H1 (cell line): Measurements from ENCODE around the gene MLLT11. TPM values are rescaled to one million over a fixed set of nuclear protein-coding genes. Genes with fewer than 3 reads are reported as not detected.

Source experiments
- CTCF ChIA-PET: fragments of 300-600 bp; sonication (Branson Sonifier 250); formaldehyde crosslinking; loops from one replicate; lab custom pipeline; 2021; ENCODE audit not compliant: partially characterized antibody; lab: Charles Lee
- POLR2A ChIA-PET: fragments of 300-600 bp; sonication (Branson Sonifier 250); formaldehyde crosslinking; loops from one replicate; lab custom pipeline; 2021; ENCODE audit warnings: inconsistent platforms; ENCODE audit not compliant: partially characterized antibody; lab: Charles Lee
- DNase-seq, 2 experiments: peaks; one replicate each; pipeline versions ENCODE4 v3.0.0 to v3.0.0-alpha.2; 2010 to 2022; ENCODE audit warnings: low spot score in 2 of 2, low read depth in 1 of 2, mixed read lengths in 1 of 2
- FAIRE-seq: peaks from 2 replicates; lab custom pipeline; 2011; peaks lifted over from hg19 to GRCh38; lab: Jason Lieb, UNC
- H2AFZ ChIP-seq: 2 replicates; pipeline ENCODE4 v1.8.1; 2012; ENCODE audit warnings: low read length, inconsistent platforms
- H2AK5ac ChIP-seq: 2 replicates; pipeline ENCODE4 v1.6.1; 2013; ENCODE audit warnings: low read depth, low read length
- H2BK120ac ChIP-seq: replicated peaks from 2 replicates; pipeline ENCODE3; 2013; ENCODE audit warnings: low read depth, low read length, inconsistent platforms
- H2BK12ac ChIP-seq: 2 replicates; pipeline ENCODE4 v1.6.1; 2013; ENCODE audit warnings: low read depth, low read length
- H2BK15ac ChIP-seq: 2 replicates; pipeline ENCODE4 v1.6.1; 2013; ENCODE audit warnings: low read length
- H2BK20ac ChIP-seq: 2 replicates; pipeline ENCODE4 v1.6.1; 2013; ENCODE audit warnings: low read length
- H2BK5ac ChIP-seq: 2 replicates; pipeline ENCODE4 v1.6.1; 2013; ENCODE audit warnings: low read depth, low read length
- H3K14ac ChIP-seq: 2 replicates; pipeline ENCODE4 v1.6.1; 2013; ENCODE audit warnings: inconsistent platforms; ENCODE audit not compliant: insufficient read length
- H3K18ac ChIP-seq: 2 replicates; pipeline ENCODE4 v1.6.1; 2013; ENCODE audit warnings: low read length; ENCODE audit errors: extremely low read depth
- H3K23ac ChIP-seq: 2 replicates; pipeline ENCODE4 v1.6.1; 2013; ENCODE audit warnings: inconsistent platforms; ENCODE audit not compliant: insufficient read length
- H3K23me2 ChIP-seq: 2 replicates; pipeline ENCODE4 v1.6.1; 2013; ENCODE audit warnings: low read depth, low read length
- H3K27ac ChIP-seq: 2 replicates; pipeline ENCODE4 v1.6.1; 2011; ENCODE audit warnings: low read depth, low read length, inconsistent platforms
- H3K27me3 ChIP-seq, 4 experiments: replicated peaks in 1 of 4; 1 replicate in 1 of 4; 2 replicates in 3 of 4; pipeline versions ENCODE4 v1.6.1 to v1.8.1; 2011 to 2013; ENCODE audit warnings: low read length in 3 of 4, mild to moderate bottlenecking in 3 of 4, inconsistent platforms in 2 of 4, mixed read lengths in 2 of 4, moderate library complexity in 1 of 4; ENCODE audit not compliant: control insufficient read depth in 3 of 4, insufficient read depth in 3 of 4; ENCODE audit errors: extremely low read depth in 1 of 4
- H3K36me3 ChIP-seq, 4 experiments: 2 replicates each; pipeline versions ENCODE4 v1.6.1 to v1.8.1; 2011 to 2013; ENCODE audit warnings: mild to moderate bottlenecking in 4 of 4, low read length in 3 of 4, moderate library complexity in 2 of 4, control low read depth in 1 of 4, inconsistent platforms in 1 of 4; ENCODE audit not compliant: insufficient read depth in 4 of 4, control insufficient read depth in 2 of 4
- H3K4ac ChIP-seq: replicated peaks from 2 replicates; pipeline ENCODE3; 2013; ENCODE audit warnings: low read length, low read depth, mixed read lengths, inconsistent platforms; ENCODE audit not compliant: insufficient read length
- H3K4me1 ChIP-seq, 4 experiments: replicated peaks in 1 of 4; 1 replicate in 1 of 4; 2 replicates in 3 of 4; pipeline versions ENCODE4 v1.6.1 to v1.8.1; 2011 to 2013; ENCODE audit warnings: low read length in 3 of 4, inconsistent platforms in 2 of 4, mixed read lengths in 1 of 4; ENCODE audit not compliant: insufficient read depth in 4 of 4, control insufficient read depth in 3 of 4
- H3K4me2 ChIP-seq, 2 experiments: 2 replicates each; pipeline versions ENCODE4 v1.6.1 to v1.8.1; 2011 to 2013; ENCODE audit warnings: low read depth in 2 of 2, low read length in 2 of 2, control low read depth in 1 of 2, inconsistent platforms in 1 of 2, mild to moderate bottlenecking in 1 of 2; ENCODE audit not compliant: insufficient read depth in 1 of 2
- H3K4me3 ChIP-seq, 4 experiments: fragments of 200-600, 300-600 bp in 1 of 4; sonication (generic), shearing (Covaris generic), sonication (Bioruptor Twin) in 1 of 4; 2 replicates each; pipeline versions ENCODE4 v1.5.1 to v1.8.1; 2011 to 2016; ENCODE audit warnings: low read length in 4 of 4, low read depth in 3 of 4, control low read depth in 2 of 4, inconsistent platforms in 2 of 4, mild to moderate bottlenecking in 2 of 4, mixed read lengths in 1 of 4, moderate library complexity in 1 of 4; ENCODE audit not compliant: insufficient read depth in 2 of 4; ENCODE audit errors: extremely low read depth in 1 of 4
- H3K56ac ChIP-seq: replicated peaks from 2 replicates; pipeline ENCODE3; 2013; ENCODE audit warnings: low read depth, mild to moderate bottlenecking, mixed read lengths, low read length, inconsistent platforms; ENCODE audit not compliant: insufficient read length
- H3K79me1 ChIP-seq: 2 replicates; pipeline ENCODE4 v1.6.1; 2013; ENCODE audit warnings: low read depth, low read length, control low read depth
- H3K79me2 ChIP-seq, 2 experiments: 2 replicates each; pipeline versions ENCODE4 v1.6.1 to v1.8.1; 2012 to 2013; ENCODE audit warnings: low read length in 2 of 2, mild to moderate bottlenecking in 2 of 2, inconsistent platforms in 1 of 2; ENCODE audit not compliant: insufficient read depth in 2 of 2, control insufficient read depth in 1 of 2
- H3K9ac ChIP-seq, 4 experiments: replicated peaks in 1 of 4; 1 replicate in 1 of 4; 2 replicates in 3 of 4; pipeline versions ENCODE4 v1.6.1 to v1.8.1; 2011 to 2013; ENCODE audit warnings: low read depth in 3 of 4, low read length in 3 of 4, control low read depth in 2 of 4, mild to moderate bottlenecking in 2 of 4, moderate library complexity in 2 of 4, inconsistent platforms in 1 of 4; ENCODE audit errors: extremely low read depth in 1 of 4
- H3K9me3 ChIP-seq, 2 experiments: 2 replicates each; pipeline versions ENCODE4 v1.6.1 to v1.8.1; 2012 to 2013; ENCODE audit warnings: mild to moderate bottlenecking in 2 of 2, moderate library complexity in 2 of 2, control low read depth in 1 of 2, inconsistent platforms in 1 of 2, low read depth in 1 of 2, low read length in 1 of 2, mixed read lengths in 1 of 2; ENCODE audit not compliant: insufficient read depth in 2 of 2
- H4K20me1 ChIP-seq, 2 experiments: replicated peaks in 1 of 2; 2 replicates each; pipeline versions ENCODE3 to v1.8.1; 2011 to 2013; ENCODE audit warnings: inconsistent platforms in 2 of 2, low read length in 2 of 2, mild to moderate bottlenecking in 1 of 2; ENCODE audit not compliant: insufficient read depth in 2 of 2, control insufficient read depth in 1 of 2
- H4K5ac ChIP-seq: 2 replicates; pipeline ENCODE4 v1.6.1; 2013; ENCODE audit warnings: low read length, low read depth, mixed read lengths, inconsistent platforms; ENCODE audit not compliant: insufficient read length
- H4K8ac ChIP-seq: 2 replicates; pipeline ENCODE4 v1.8.0; 2013; ENCODE audit warnings: mild to moderate bottlenecking, moderate library complexity, low read length, inconsistent platforms; ENCODE audit not compliant: insufficient read depth; ENCODE audit errors: extremely low read depth
- H4K91ac ChIP-seq: replicated peaks from 2 replicates; pipeline ENCODE3; 2013; ENCODE audit warnings: low read length, mixed read lengths, inconsistent platforms; ENCODE audit not compliant: insufficient read length
- ATF3 ChIP-seq: IDR thresholded peaks from 2 replicates; pipeline ENCODE4 v1.6.1; 2011; ENCODE audit warnings: low read depth, mild to moderate bottlenecking, low read length; ENCODE audit not compliant: insufficient read depth
- CTBP2 ChIP-seq: IDR thresholded peaks from 2 replicates; pipeline ENCODE4 v1.7.0; 2011; ENCODE audit warnings: borderline replicate concordance, mild to moderate bottlenecking, moderate library complexity, mixed read lengths, low read length; ENCODE audit not compliant: insufficient read depth, insufficient read length
- HDAC2 ChIP-seq, 2 experiments: fragments of 300-600 bp in 1 of 2; sonication (generic) in 1 of 2; IDR thresholded peaks; 2 replicates each; pipeline ENCODE4 v1.6.1; 2011 to 2012; ENCODE audit warnings: low read depth in 2 of 2, low read length in 2 of 2, mild to moderate bottlenecking in 2 of 2, moderate library complexity in 2 of 2, borderline replicate concordance in 1 of 2, inconsistent platforms in 1 of 2
- JUND ChIP-seq: IDR thresholded peaks from 2 replicates; pipeline ENCODE4 v1.6.1; 2011; ENCODE audit warnings: mild to moderate bottlenecking, improper control_type of control experiment, low read length
- KDM4A ChIP-seq: IDR thresholded peaks from one replicate; pipeline ENCODE4 v1.7.1; 2012; ENCODE audit warnings: low read depth, mild to moderate bottlenecking, moderate library complexity, low read length, inconsistent platforms; ENCODE audit not compliant: severe bottlenecking
- RAD21 ChIP-seq, 2 experiments: IDR thresholded peaks in 1 of 2; conservative IDR thresholded peaks in 1 of 2; 2 replicates each; pipeline ENCODE4 v1.6.1; 2011; ENCODE audit warnings: low read depth in 2 of 2, low read length in 2 of 2, improper control_type of control experiment in 1 of 2, inconsistent platforms in 1 of 2, mild to moderate bottlenecking in 1 of 2, moderate library complexity in 1 of 2
- RXRA ChIP-seq: IDR thresholded peaks from 2 replicates; pipeline ENCODE4 v1.6.1; 2011; ENCODE audit warnings: low read depth, mild to moderate bottlenecking, low read length, moderate library complexity; ENCODE audit not compliant: insufficient read depth
- SP2 ChIP-seq: IDR thresholded peaks from 2 replicates; pipeline ENCODE4 v1.6.1; 2012; ENCODE audit warnings: mild to moderate bottlenecking, low read length, inconsistent platforms
- TBP ChIP-seq: IDR thresholded peaks from 2 replicates; pipeline ENCODE4 v1.6.1; 2011; ENCODE audit warnings: low read depth, low read length, improper control_type of control experiment
- TCF12 ChIP-seq: IDR thresholded peaks from 2 replicates; pipeline ENCODE4 v1.6.1; 2011; ENCODE audit warnings: low read depth, mild to moderate bottlenecking, low read length
- WGBS, 2 experiments: shearing (Covaris generic) in 1 of 2; methylation state at CpG; one replicate each; pipeline versions ENCODE4 v1.1.6 to v1.1.7; 2013 to 2015; ENCODE audit warnings: low lambda C conversion rate in 2 of 2, mixed read lengths in 2 of 2, inconsistent platforms in 1 of 2, low coverage in 1 of 2, missing lambda C conversion rate in 1 of 2; ENCODE audit not compliant: insufficient replicate concordance in 2 of 2, insufficient coverage in 1 of 2, insufficient read length in 1 of 2; ENCODE audit errors: extremely low coverage in 1 of 2, missing lambda C conversion rate in 1 of 2; 5-methylcytosine and 5-hydroxymethylcytosine counted together
- polyA plus RNA-seq, 7 experiments: library from polyadenylated mRNA; depleted of rRNA in 3 of 7; stranded (reverse) in 5 of 7; unstranded in 2 of 7; fragments of >200 nt in 5 of 7; fragments of 200-250 nt in 2 of 7; gene quantifications; 1 replicate in 5 of 7; 2 replicates in 1 of 7; 4 replicates in 1 of 7; pipeline versions ENCODE4 v1.2.1 to v1.2.3, GENCODE V29; 2011 to 2013; ENCODE audit warnings: missing spikeins in 2 of 7, mixed read lengths in 2 of 7
- total RNA-seq: library from RNA; stranded (reverse); fragmentation: NEBNext Ultra II Directional; extraction: Animal tissue kit (Norgen Biotek cat#: 25700); gene quantifications from 2 replicates; pipeline ENCODE4 v1.2.1, GENCODE V29; 2021

Gene MLLT11
- total and polyA plus RNA-seq, 2 of the 8 experiments (the other 6 are each of a cell fraction or from before 2014, with no cell fraction given) = 13.7 to 18.1 TPM

- CTCF ChIA-PET = interaction anchor here (1.0 to 2.0 kb wide), 5 partner anchors 15 to 68 kb away, joined by 3 to 9 read pairs (median 5); partner anchors contain the start of genes C1orf56, CDC42SE1, MINDY1 and MLLT11
- H2BK120ac ChIP-seq = no peak overlapping the region
- WGBS, 2 experiments = 97% methylated on average over 8 of the region's 8 CpGs; no CpG with 5 or more reads in 1 of the 2 experiments
- no peak overlapping the region for H2BK12ac ChIP-seq
- FAIRE-seq = no peak
- no peak overlapping the region for H3K9ac ChIP-seq
- H3K23ac ChIP-seq = no peak overlapping the region
- no peak overlapping the region for H2AFZ ChIP-seq
- no peak overlapping the region for H2BK20ac ChIP-seq
- H3K56ac ChIP-seq = no peak overlapping the region
- H2BK15ac ChIP-seq = no peak overlapping the region
- no peak overlapping the region for H3K18ac ChIP-seq
- no peaks in the 10 kb centered on the region for H3K79me1 ChIP-seq
- no peak overlapping the region for H3K4me2 ChIP-seq
- no peak overlapping the region for H3K27ac ChIP-seq
- H3K4me1 ChIP-seq = peaks cover 0 to 3% (median 0%) of the 10 kb centered on the region in 4 experiments; a peak in 3 of 7 replicates
- H3K36me3 ChIP-seq = peaks cover 2 to 27% (median 20%) of the 10 kb centered on the region in 4 experiments; a peak in 7 of 8 replicates
- no peaks in the 10 kb centered on the region for H3K27me3 ChIP-seq
- no peak overlapping the region for H3K4me3 ChIP-seq
- POLR2A ChIA-PET = interaction anchor here (1.3 to 1.7 kb wide), 4 partner anchors 13 to 20 kb away, joined by 3 to 11 read pairs (median 4); partner anchors contain the start of gene C1orf56
- H4K8ac ChIP-seq = no peak overlapping the region
- H4K91ac ChIP-seq = no peak overlapping the region
- H2AK5ac ChIP-seq = no peak overlapping the region
- H3K14ac ChIP-seq = no peak overlapping the region
- no peaks in the 10 kb centered on the region for H3K79me2 ChIP-seq
- DNase-seq = no peak
- H3K23me2 ChIP-seq = no peaks in the 10 kb centered on the region
- H2BK5ac ChIP-seq = no peak overlapping the region
- no peak overlapping the region for H3K4ac ChIP-seq
- H4K20me1 ChIP-seq = no peaks in the 10 kb centered on the region
- no peaks in the 10 kb centered on the region for H3K9me3 ChIP-seq
- H4K5ac ChIP-seq = no peak overlapping the region
- TF ChIP-seq RXRA (no peak), CTBP2 (no peak), ATF3 (no peak), JUND (no peak), TBP (no peak), KDM4A (no peak), SP2 (no peak), RAD21 (IDR thresholded peaks at IDR 0.05 in 1 of 2, conservative IDR thresholded peaks at IDR 0.05 in 1 of 2; ENCODE audit: low read depth in 2 of 2, low read length in 2 of 2) (no peak), TCF12 (no peak), HDAC2 (IDR thresholded peaks at IDR 0.05; ENCODE audit: borderline replicate concordance in 1 of 2, low read depth in 2 of 2, low read length in 2 of 2) (no peak)
Observed at GRCh38 chr1:151032164-151032563, 28.0 kb upstream of the MLLT11 start.
